Measurements from ENCODE around the gene PDE5A.

PDE5A gene

DNA sequence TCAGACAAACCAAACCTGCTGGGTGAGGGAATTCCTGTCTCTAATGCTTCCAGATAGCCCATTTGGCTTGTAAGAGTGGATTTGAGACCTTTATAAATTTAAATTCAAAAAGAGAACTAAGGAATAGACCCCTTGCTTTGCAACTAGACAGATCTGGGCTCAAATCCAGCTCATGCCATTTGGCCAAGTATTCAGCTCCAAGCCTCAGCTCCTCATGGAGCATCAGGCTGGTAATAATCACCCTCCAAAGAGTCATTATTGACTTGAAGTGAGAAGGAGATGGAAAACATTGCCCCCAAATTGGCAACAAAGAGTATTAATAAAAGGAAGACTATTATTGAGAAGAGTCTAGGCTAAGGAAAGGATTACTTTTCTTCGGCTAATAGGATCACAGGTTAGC, 134.7 kb downstream of the PDE5A start:
- no peak for DNase-seq (ENCODE audit: low read depth)
- TF ChIP-seq CTCF (IDR thresholded peaks at IDR 0.05; ENCODE audit: low read length, missing control alignments) = no peak
- no peak overlapping the region for H3K4me3 ChIP-seq (replicated peaks; ENCODE audit: low read depth, low read length)

DNA sequence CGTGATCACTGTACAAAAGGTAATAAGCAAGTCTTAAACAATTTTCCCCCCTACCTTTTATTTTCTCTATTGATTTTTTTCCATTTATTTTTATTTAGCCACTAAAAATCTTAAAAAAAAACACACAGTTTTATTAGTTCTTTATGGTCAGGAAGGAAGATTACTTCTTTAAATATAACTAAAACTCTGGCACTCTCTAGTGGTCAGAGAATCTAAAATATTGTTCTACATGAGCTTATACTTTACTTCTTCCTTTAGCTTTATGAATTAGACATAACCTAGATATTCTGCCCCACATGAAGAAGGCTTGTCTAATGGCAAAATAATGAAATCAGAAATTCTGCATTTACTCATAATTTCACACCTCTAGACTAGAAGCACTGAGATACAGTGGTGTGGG, 135.2 kb downstream of the PDE5A start:
- TF ChIP-seq CTCF (IDR thresholded peaks at IDR 0.05; ENCODE audit: low read length, missing control alignments) = no peak
- peak; percentile 45 for DNase-seq (ENCODE audit: low read depth)
- H3K4me3 ChIP-seq (replicated peaks; ENCODE audit: low read depth, low read length) = no peak overlapping the region

DNA sequence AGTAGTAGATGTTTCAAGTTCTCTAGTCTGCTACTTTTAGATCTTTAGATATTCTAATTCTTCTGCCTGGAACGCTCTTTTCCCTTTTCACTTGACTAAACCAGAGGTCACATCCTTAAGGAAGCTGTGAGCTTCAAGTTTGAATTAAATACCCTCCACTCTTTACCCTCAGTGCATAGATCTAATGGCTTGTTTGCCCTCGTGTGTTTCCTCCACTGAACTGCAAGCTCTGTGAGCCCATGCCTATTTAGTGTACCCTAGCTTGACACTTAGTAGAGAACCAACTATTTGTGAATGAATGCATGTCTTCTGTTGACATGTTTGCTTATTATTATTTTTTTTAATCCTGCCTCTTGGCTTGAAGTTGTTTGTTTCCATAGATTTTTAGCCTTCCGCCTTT, 138.3 kb downstream of the PDE5A start:
- peak; percentile 31 for TF ChIP-seq CTCF (IDR thresholded peaks at IDR 0.05; ENCODE audit: low read length, missing control alignments)
- no peak overlapping the region for H3K4me3 ChIP-seq (replicated peaks; ENCODE audit: low read depth, low read length)
- DNase-seq (ENCODE audit: low read depth) = peak; percentile 39

DNA sequence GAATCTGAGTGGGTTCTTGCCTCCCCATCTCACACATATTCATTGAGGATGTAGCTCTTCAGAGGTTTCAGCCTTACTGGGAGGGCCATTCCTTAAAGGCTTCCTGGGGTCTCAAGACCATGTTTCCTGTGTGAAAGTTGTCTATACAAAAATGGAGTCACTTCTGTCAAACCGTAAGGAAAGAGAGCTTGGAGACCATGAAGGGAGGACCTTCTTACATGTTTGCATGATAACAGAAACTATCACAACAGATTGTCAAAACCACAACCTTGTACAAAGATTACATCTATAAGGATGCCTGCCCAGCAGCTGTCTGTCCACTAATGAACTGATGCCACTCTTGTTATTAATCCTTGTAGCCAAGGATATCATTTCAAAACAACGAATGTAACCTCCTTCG, 139.3 kb downstream of the PDE5A start:
- TF ChIP-seq CTCF (IDR thresholded peaks at IDR 0.05; ENCODE audit: low read length, missing control alignments) = no peak

DNA sequence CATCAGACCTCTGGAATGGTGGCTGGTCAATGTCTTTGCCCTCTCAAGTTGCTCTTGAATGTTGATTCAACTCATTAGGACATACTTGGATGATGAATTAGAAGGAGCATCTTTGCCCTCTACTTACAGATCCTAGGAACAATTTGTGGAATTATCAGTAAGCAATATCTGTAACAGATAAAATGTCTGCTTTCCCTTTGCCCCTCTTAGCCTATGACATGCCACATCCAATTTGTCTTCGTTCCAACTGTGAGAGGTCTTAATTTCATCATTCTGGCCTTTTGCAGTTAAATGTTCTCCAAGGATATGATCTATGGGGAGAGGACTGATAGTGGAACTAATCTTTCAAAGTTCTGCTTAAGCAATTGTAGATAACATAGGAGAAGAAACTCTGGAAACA, 148.3 kb downstream of the PDE5A start:
- H3K4me3 ChIP-seq (replicated peaks; ENCODE audit: low read depth, low read length) = no peak overlapping the region
- DNase-seq (ENCODE audit: low read depth) = no peak
- no peak for TF ChIP-seq CTCF (IDR thresholded peaks at IDR 0.05; ENCODE audit: low read length, missing control alignments)

More for the DNA sequence above, 139.3 kb downstream of the PDE5A start:
- no peak for DNase-seq (ENCODE audit: low read depth)
- H3K4me3 ChIP-seq (replicated peaks; ENCODE audit: low read depth, low read length) = no peak overlapping the region

DNA sequence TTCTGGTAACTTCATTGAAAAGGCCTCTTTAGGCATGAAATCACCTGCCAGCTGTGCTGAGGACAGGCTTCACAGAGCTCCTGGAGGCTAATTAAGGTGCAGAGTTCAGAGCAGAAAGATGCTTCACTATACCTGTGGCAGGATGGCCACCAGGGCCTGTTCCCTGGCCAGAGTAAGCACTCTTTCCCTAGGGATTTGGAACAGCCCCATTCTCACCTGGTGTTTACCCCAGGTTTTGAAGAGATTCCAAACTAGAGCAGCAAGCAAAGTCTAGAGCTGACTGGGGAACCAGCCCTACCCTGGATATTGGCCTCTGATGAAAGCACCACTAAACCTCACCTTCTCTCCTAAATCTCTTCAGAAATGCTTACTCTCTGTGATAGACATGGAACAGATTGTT, 148.8 kb downstream of the PDE5A start:
- no peak for TF ChIP-seq CTCF (IDR thresholded peaks at IDR 0.05; ENCODE audit: low read length, missing control alignments)
- DNase-seq (ENCODE audit: low read depth) = no peak
- H3K4me3 ChIP-seq (replicated peaks; ENCODE audit: low read depth, low read length) = no peak overlapping the region

GRCh38 chr4:119479180-119479808, 149.3 kb downstream of the PDE5A start:
- no peak for DNase-seq (ENCODE audit: low read depth)
- no peak for TF ChIP-seq CTCF (IDR thresholded peaks at IDR 0.05; ENCODE audit: low read length, missing control alignments)

More at GRCh38 chr4:119479180-119479808, 149.3 kb downstream of the PDE5A start:
- no peak overlapping the region for H3K4me3 ChIP-seq (replicated peaks; ENCODE audit: low read depth, low read length)
